SK-N-SH (cell line): ENCODE results near the gene RAPGEF1. TPM values are rescaled to one million over a fixed set of nuclear protein-coding genes. Genes with fewer than 3 reads are reported as not detected.

Experiments used
- CTCF ChIA-PET: fragments of 300-600, 350-600 bp; formaldehyde crosslinking; extraction: SDS; loops from one replicate; lab custom pipeline; 2021; lab: Yijun Ruan, JAX
- POLR2A ChIA-PET: fragments of 350-600 bp; sonication (Branson Sonifier 250); formaldehyde crosslinking; extraction: SDS; loops from one replicate; lab custom pipeline; 2020; ENCODE audit warnings: antibody characterized with exemption, inconsistent platforms; lab: Yijun Ruan, JAX
- DNase-seq: peaks from one replicate; pipeline ENCODE4 v3.0.0; 2012
- H2AFZ ChIP-seq: fragments of 200-600 bp; sonication (generic); 2 replicates; pipeline ENCODE4 v1.8.1; 2016; ENCODE audit warnings: antibody characterized with exemption, mild to moderate bottlenecking, low read depth
- H3F3A ChIP-seq: fragments of 200-600 bp; sonication (generic); replicated peaks from 2 replicates; pipeline ENCODE3; 2016; ENCODE audit warnings: antibody characterized with exemption, mild to moderate bottlenecking; ENCODE audit not compliant: insufficient read depth
- H3K27ac ChIP-seq, 2 experiments: fragments of 200-500 bp in 1 of 2; fragments of 200-600 bp in 1 of 2; sonication (Bioruptor generic) in 1 of 2; sonication (generic), shearing (Covaris generic) in 1 of 2; 2 replicates each; pipeline versions ENCODE4 v1.5.1 to v1.6.1; 2014 to 2016; ENCODE audit warnings: low read depth in 2 of 2, inconsistent platforms in 1 of 2, low read length in 1 of 2, mild to moderate bottlenecking in 1 of 2, mixed read lengths in 1 of 2
- H3K27me3 ChIP-seq: fragments of 200-600 bp; sonication (generic), shearing (Covaris generic); 2 replicates; pipeline ENCODE4 v1.6.1; 2016; ENCODE audit warnings: mixed run types; ENCODE audit not compliant: insufficient read depth
- H3K36me3 ChIP-seq, 2 experiments: fragments of 200-500 bp in 1 of 2; fragments of 200-600 bp in 1 of 2; sonication (Bioruptor generic) in 1 of 2; sonication (generic) in 1 of 2; replicated peaks in 1 of 2; 2 replicates each; pipeline versions ENCODE3 to v1.5.1; 2014 to 2016; ENCODE audit warnings: low read length in 1 of 2, mild to moderate bottlenecking in 1 of 2; ENCODE audit not compliant: insufficient read depth in 2 of 2, control insufficient read depth in 1 of 2
- H3K4me1 ChIP-seq, 2 experiments: fragments of 200-500 bp in 1 of 2; fragments of 200-600 bp in 1 of 2; sonication (Bioruptor generic) in 1 of 2; sonication (generic), shearing (Covaris generic) in 1 of 2; 2 replicates each; pipeline versions ENCODE4 v1.5.1 to v1.6.1; 2014 to 2016; ENCODE audit warnings: low read depth in 1 of 2, low read length in 1 of 2, mixed run types in 1 of 2; ENCODE audit not compliant: insufficient read depth in 2 of 2, control insufficient read depth in 1 of 2
- H3K4me2 ChIP-seq: fragments of 200-600 bp; sonication (generic), shearing (Covaris generic); 2 replicates; pipeline ENCODE4 v1.6.1; 2017; ENCODE audit warnings: mixed run types
- H3K4me3 ChIP-seq, 2 experiments: fragments of 200-500 bp in 1 of 2; fragments of 200-600 bp in 1 of 2; sonication (Bioruptor generic) in 1 of 2; sonication (generic), shearing (Covaris generic) in 1 of 2; 2 replicates each; pipeline versions ENCODE4 v1.5.1 to v1.8.1; 2014 to 2016; ENCODE audit warnings: low read depth in 2 of 2, inconsistent platforms in 1 of 2, low read length in 1 of 2, mild to moderate bottlenecking in 1 of 2, mixed read lengths in 1 of 2, moderate library complexity in 1 of 2
- H3K79me2 ChIP-seq: fragments of 200-600 bp; sonication (generic); 2 replicates; pipeline ENCODE4 v1.8.1; 2017; ENCODE audit warnings: mild to moderate bottlenecking; ENCODE audit not compliant: insufficient read depth
- H3K9ac ChIP-seq: fragments of 200-600 bp; sonication (generic); 2 replicates; pipeline ENCODE4 v1.6.1; 2017; ENCODE audit warnings: mixed run types
- H3K9me2 ChIP-seq: fragments of 200-600 bp; sonication (generic); 2 replicates; pipeline ENCODE4 v1.6.1; 2017; ENCODE audit warnings: mixed run types
- H3K9me3 ChIP-seq: fragments of 200-600 bp; sonication (generic); 2 replicates; pipeline ENCODE4 v1.6.1; 2017; ENCODE audit warnings: mixed run types, mild to moderate bottlenecking, moderate library complexity
- H4K20me1 ChIP-seq: fragments of 200-600 bp; sonication (generic); 2 replicates; pipeline ENCODE4 v1.6.1; 2017; ENCODE audit warnings: mild to moderate bottlenecking, mixed run types; ENCODE audit not compliant: insufficient read depth
- CHD2 ChIP-seq: fragments of 150-350 bp; IDR thresholded peaks from 2 replicates; pipeline ENCODE4 v1.6.1; 2018; ENCODE audit warnings: low read length; ENCODE audit not compliant: partially characterized antibody
- CTCF ChIP-seq: fragments of 200-600 bp; sonication (generic); IDR thresholded peaks from 2 replicates; pipeline ENCODE4 v1.6.1; 2017; ENCODE audit warnings: antibody characterized with exemption, mild to moderate bottlenecking, moderate library complexity
- ELF1 ChIP-seq: IDR thresholded peaks from 2 replicates; pipeline ENCODE4 v1.4.0; 2012
- EZH2phosphoT487 ChIP-seq: fragments of 200-600 bp; sonication (generic); IDR thresholded peaks from 2 replicates; pipeline ENCODE4 v1.6.1; 2017; ENCODE audit warnings: low read depth, mixed run types, mild to moderate bottlenecking, antibody characterized with exemption, moderate library complexity, borderline replicate concordance
- FOSL2 ChIP-seq: IDR thresholded peaks from 2 replicates; pipeline ENCODE4 v1.4.0; 2012; ENCODE audit warnings: low read depth, mild to moderate bottlenecking, moderate library complexity, borderline replicate concordance
- FOXM1 ChIP-seq: IDR thresholded peaks from 2 replicates; pipeline ENCODE4 v1.4.0; 2012; ENCODE audit warnings: low read depth, mild to moderate bottlenecking
- GATA2 ChIP-seq: sonication (generic); formaldehyde crosslinking; IDR thresholded peaks from 2 replicates; pipeline ENCODE4 v1.5.0; 2020; ENCODE audit warnings: mild to moderate bottlenecking, missing genetic modification reagents
- IRF3 ChIP-seq: fragments of 150-350 bp; IDR thresholded peaks from 2 replicates; pipeline ENCODE4 v1.6.1; 2016; ENCODE audit warnings: mild to moderate bottlenecking, low read depth, low read length
- MAX ChIP-seq: IDR thresholded peaks from 2 replicates; pipeline ENCODE4 v1.4.0; 2012; ENCODE audit warnings: low read depth
- MEF2A ChIP-seq: IDR thresholded peaks from 2 replicates; pipeline ENCODE4 v1.4.0; 2012; ENCODE audit warnings: low read depth, borderline replicate concordance
- RAD21 ChIP-seq: IDR thresholded peaks from 2 replicates; pipeline ENCODE4 v1.6.1; 2012; ENCODE audit warnings: mild to moderate bottlenecking, low read length
- REST ChIP-seq: IDR thresholded peaks from 2 replicates; pipeline ENCODE4 v1.6.1; 2012; ENCODE audit warnings: mild to moderate bottlenecking, low read depth, low read length, moderate library complexity
- RXRA ChIP-seq: IDR thresholded peaks from 2 replicates; pipeline ENCODE4 v1.4.0; 2012; ENCODE audit warnings: low read depth, mild to moderate bottlenecking, borderline replicate concordance
- SMC3 ChIP-seq: IDR thresholded peaks from 2 replicates; pipeline ENCODE4 v1.6.1; 2012; ENCODE audit warnings: low read depth, low read length, improper control_type of control experiment
- TAF1 ChIP-seq: IDR thresholded peaks from 2 replicates; pipeline ENCODE4 v1.6.1; 2012; ENCODE audit warnings: low read depth, mild to moderate bottlenecking, low read length, moderate library complexity, borderline replicate concordance
- USF1 ChIP-seq: IDR thresholded peaks from 2 replicates; pipeline ENCODE4 v1.4.0; 2012; ENCODE audit warnings: low read depth, borderline replicate concordance
- ZBTB33 ChIP-seq: IDR thresholded peaks from 2 replicates; pipeline ENCODE4 v1.4.0; 2012; ENCODE audit warnings: low read depth, borderline replicate concordance
- WGBS: methylation state at CpG from one replicate; pipeline ENCODE4 v1.1.6; 2017; ENCODE audit warnings: low lambda C conversion rate; 5-methylcytosine and 5-hydroxymethylcytosine counted together
- polyA plus RNA-seq, 3 experiments: library from polyadenylated mRNA; depleted of rRNA; stranded (reverse); fragments of >200 nt; gene quantifications; 2 replicates each; pipeline ENCODE4 v1.2.3, GENCODE V29; 2012

Gene RAPGEF1
- polyA plus RNA-seq, 1 of the 3 experiments (the other 2 are of a cell fraction), result 26.2 TPM

GRCh38 chr9:131585375-131585774 lies 154.5 kb downstream of the RAPGEF1 start:
- POLR2A ChIA-PET, result interaction anchor here (0.6 kb wide), 1 partner anchor 20 kb away, joined by 3 read pairs; no protein-coding TSS in a partner anchor
- DNase-seq, result no peak
- Histone ChIP-seq H3K9me2 (no peaks in the 10 kb centered on the region), H3K79me2 (no peaks in the 10 kb centered on the region), H3K4me1 (no peaks in the 10 kb centered on the region), H4K20me1 (no peaks in the 10 kb centered on the region), H3F3A (no peaks in the 10 kb centered on the region), H3K27ac (no peak overlapping the region), H3K27me3 (no peaks in the 10 kb centered on the region), H3K9me3 (no peaks in the 10 kb centered on the region), H3K36me3 (peaks cover 5 to 31% of the 10 kb centered on the region in 2 experiments), H2AFZ (no peak overlapping the region), H3K9ac (no peak overlapping the region), H3K4me2 (no peak overlapping the region), H3K4me3 (no peak overlapping the region)
- CTCF ChIA-PET, result interaction anchor here (2.2 kb wide), 1 partner anchor 155 kb away, joined by 6 read pairs; no protein-coding TSS in a partner anchor
- TF ChIP-seq GATA2, result no peak
- no peak for TF ChIP-seq RAD21
- TF ChIP-seq MAX, result no peak
- TF ChIP-seq EZH2phosphoT487, result no peak
- TF ChIP-seq USF1, result no peak
- no peak for TF ChIP-seq IRF3
- no peak for TF ChIP-seq SMC3
- no peak for TF ChIP-seq MEF2A
- no peak for TF ChIP-seq REST
- WGBS, result 78% methylated on average over 3 of the region's 8 CpGs

GRCh38 chr9:131584858-131585257 lies 155.0 kb downstream of the RAPGEF1 start:
- no peak overlapping the region for H2AFZ ChIP-seq
- no peak overlapping the region for H3K4me2 ChIP-seq
- WGBS, result 76% methylated on average over 2 of the region's 7 CpGs
- ChIA-PET POLR2A (no interaction called here), CTCF (interaction anchor here (0.8 to 2.2 kb wide), 2 partner anchors 154 to 156 kb away, joined by 3 to 6 read pairs; no protein-coding TSS in a partner anchor)
- no peaks in the 10 kb centered on the region for H3K27me3 ChIP-seq
- no peaks in the 10 kb centered on the region; a peak in 1 of 4 replicates for H3K4me1 ChIP-seq
- peaks cover 5 to 36% of the 10 kb centered on the region in 2 experiments for H3K36me3 ChIP-seq
- no peaks in the 10 kb centered on the region for H3K9me3 ChIP-seq
- no peak overlapping the region for H3K27ac ChIP-seq
- H3K4me3 ChIP-seq, result no peak overlapping the region
- no peaks in the 10 kb centered on the region for H3K9me2 ChIP-seq
- H4K20me1 ChIP-seq, result no peaks in the 10 kb centered on the region
- H3K9ac ChIP-seq, result no peak overlapping the region
- no peaks in the 10 kb centered on the region for H3K79me2 ChIP-seq
- DNase-seq, result no peak
- H3F3A ChIP-seq, result no peaks in the 10 kb centered on the region
- TF ChIP-seq RAD21 (no peak), TAF1 (no peak), ZBTB33 (no peak), FOXM1 (no peak), CHD2 (no peak), RXRA (no peak), ELF1 (no peak), FOSL2 (no peak), GATA2 (no peak), CTCF (no peak), EZH2phosphoT487 (no peak), SMC3 (no peak)
